PC-3 (cell line): ENCODE measurements around the gene ABCA5.

Experiments
- EZH2 ChIP-seq: fragments of 300-600 bp; sonication (generic); IDR thresholded peaks from one replicate; pipeline ENCODE4 v1.6.1; 2017; ENCODE audit warnings: antibody characterized with exemption, mild to moderate bottlenecking, low read length; ENCODE audit not compliant: unreplicated experiment
- EZH2phosphoT487 ChIP-seq: fragments of 300-600 bp; sonication (generic); IDR thresholded peaks from 2 replicates; pipeline ENCODE4 v1.6.1; 2018; ENCODE audit warnings: mild to moderate bottlenecking, antibody characterized with exemption, low read length, borderline replicate concordance
- TF ChIP-seq, protein P1 (sequence below): fragments of 300-600 bp; sonication (generic); conservative IDR thresholded peaks from 2 replicates; pipeline ENCODE4 v1.5.1; 2017; ENCODE audit warnings: antibody characterized with exemption, low read depth, mild to moderate bottlenecking, low read length

DNA sequence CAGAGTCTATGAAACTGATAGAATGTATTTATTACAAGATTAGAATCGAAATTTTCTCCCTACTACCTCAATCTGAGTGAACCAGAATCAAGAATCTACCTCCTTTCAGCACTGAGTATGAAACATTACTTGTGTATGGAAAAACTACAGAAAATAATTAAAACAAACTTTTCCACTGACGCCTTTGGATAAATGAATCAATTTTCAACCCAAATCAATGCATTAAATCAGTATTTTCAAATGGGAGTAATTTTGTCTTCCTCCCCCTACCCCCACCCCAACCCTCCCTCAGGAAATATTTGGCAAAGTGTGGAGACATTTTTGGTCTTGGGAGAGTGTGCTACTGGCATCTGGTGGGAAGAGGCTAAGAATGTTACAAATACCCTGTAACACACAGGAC is 90.5 kb downstream of the ABCA5 start:
- TF ChIP-seq, protein P1, sequence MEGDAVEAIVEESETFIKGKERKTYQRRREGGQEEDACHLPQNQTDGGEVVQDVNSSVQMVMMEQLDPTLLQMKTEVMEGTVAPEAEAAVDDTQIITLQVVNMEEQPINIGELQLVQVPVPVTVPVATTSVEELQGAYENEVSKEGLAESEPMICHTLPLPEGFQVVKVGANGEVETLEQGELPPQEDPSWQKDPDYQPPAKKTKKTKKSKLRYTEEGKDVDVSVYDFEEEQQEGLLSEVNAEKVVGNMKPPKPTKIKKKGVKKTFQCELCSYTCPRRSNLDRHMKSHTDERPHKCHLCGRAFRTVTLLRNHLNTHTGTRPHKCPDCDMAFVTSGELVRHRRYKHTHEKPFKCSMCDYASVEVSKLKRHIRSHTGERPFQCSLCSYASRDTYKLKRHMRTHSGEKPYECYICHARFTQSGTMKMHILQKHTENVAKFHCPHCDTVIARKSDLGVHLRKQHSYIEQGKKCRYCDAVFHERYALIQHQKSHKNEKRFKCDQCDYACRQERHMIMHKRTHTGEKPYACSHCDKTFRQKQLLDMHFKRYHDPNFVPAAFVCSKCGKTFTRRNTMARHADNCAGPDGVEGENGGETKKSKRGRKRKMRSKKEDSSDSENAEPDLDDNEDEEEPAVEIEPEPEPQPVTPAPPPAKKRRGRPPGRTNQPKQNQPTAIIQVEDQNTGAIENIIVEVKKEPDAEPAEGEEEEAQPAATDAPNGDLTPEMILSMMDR: no peak
- no peak for TF ChIP-seq EZH2
- TF ChIP-seq EZH2phosphoT487: no peak
